Heart right ventricle (tissue), 16 donors: ENCODE measurements around the gene KIAA0513. TPM values are rescaled to one million over a fixed set of nuclear protein-coding genes. Genes with fewer than 3 reads are reported as not detected.

ENCODE experiments used
- ATAC-seq, 8 donors: fragments of 200-7000 bp; cut with Tn5 transposase; one replicate each; pipeline ENCODE4 v1.9.1; 2020; ENCODE audit warnings: mild to moderate bottlenecking in 8 of 8, moderate library complexity in 8 of 8, moderate number of reproducible peaks in 1 of 8
- DNase-seq, 2 donors: peaks; one replicate each; pipeline ENCODE4 v3.0.0-alpha.2; 2020
- H3K27ac ChIP-seq, 10 donors: fragments of 200-600 bp; sonication (generic) in 2 of 10; one replicate each; pipeline versions ENCODE4 v1.5.0 to v1.8.0; 2020 to 2022; ENCODE audit warnings: mild to moderate bottlenecking in 3 of 10
- H3K27me3 ChIP-seq, 7 donors: fragments of 200-600 bp; one replicate each; pipeline ENCODE4 v1.8.0; 2021 to 2022; ENCODE audit warnings: mild to moderate bottlenecking in 2 of 7
- H3K36me3 ChIP-seq, 9 donors: fragments of 200-600 bp; sonication (generic) in 1 of 9; one replicate each; pipeline versions ENCODE4 v1.5.0 to v1.8.0; 2020 to 2022; ENCODE audit warnings: mild to moderate bottlenecking in 2 of 9
- H3K4me1 ChIP-seq, 9 donors: fragments of 200-600 bp; sonication (generic) in 1 of 9; one replicate each; pipeline versions ENCODE4 v1.5.0 to v1.8.0; 2020 to 2022; ENCODE audit warnings: mild to moderate bottlenecking in 4 of 9
- H3K4me3 ChIP-seq, 10 donors: fragments of 200-600 bp; sonication (generic) in 2 of 10; one replicate each; pipeline versions ENCODE4 v1.5.0 to v1.8.0; 2020 to 2022; ENCODE audit warnings: mild to moderate bottlenecking in 7 of 10, moderate library complexity in 2 of 10
- H3K9me3 ChIP-seq, 11 donors: fragments of 200-600 bp in 10 of 11; sonication (generic) in 2 of 11; one replicate each; pipeline versions ENCODE4 v1.5.0 to v1.8.0; 2013 to 2022; ENCODE audit warnings: mild to moderate bottlenecking in 2 of 11, control low read depth in 1 of 11, moderate library complexity in 1 of 11
- CTCF ChIP-seq, 9 donors: fragments of 200-600 bp; sonication (generic) in 2 of 9; IDR thresholded peaks; one replicate each; pipeline versions ENCODE4 v1.5.0 to v1.8.0; 2021 to 2022; ENCODE audit warnings: antibody characterized with exemption in 9 of 9, mild to moderate bottlenecking in 5 of 9, moderate library complexity in 1 of 9
- WGBS, 2 donors: extraction: QIAGEN DNeasy Blood & Tissue Kit; methylation state at CpG; one replicate each; pipeline ENCODE4 v1.1.7; 2013; ENCODE audit warnings: inconsistent platforms in 1 of 2; 5-methylcytosine and 5-hydroxymethylcytosine counted together
- intact Hi-C, 10 donors: fragments of 100-400 bp; cut with DNase I; formaldehyde crosslinking; loops; one replicate each; pipeline versions ENCODE4 v1.11.1 to v1.14.2; 2022
- polyA plus RNA-seq, 2 donors: library from polyadenylated mRNA; stranded (reverse); fragments of 200-250 nt; gene quantifications; one replicate each; pipeline ENCODE4 v1.2.3, GENCODE V29; 2013
- total RNA-seq, 10 donors: library from RNA; stranded (reverse); fragmentation: NEBNext Ultra II Directional in 3 of 10; extraction: Animal tissue kit (Norgen Biotek cat#: 25700) in 3 of 10; gene quantifications; one replicate each; pipeline versions ENCODE4 v1.2.1 to v1.2.4, GENCODE V29; 2021 to 2023
- donor health status: Arrhythmogenic right ventricular cardiomyopathy.
- donor health status: ischemic (EF 13 %, LVEDD 7.1; RV severe dilation, severe dysfunction).
- donor health status: healthy with polysubstance abuse.
- donor health status: DM: no; HTN: yes; CAD: no.
- donor health status: DM: no; HTN: no; CAD: no.
- donor health status: ischemic (EF 25% LVEDD 6.9; RV normal size, moderate dysfunction).
- donor health status: ischemic (EF 25% LVEDD 5.7; RV mildly dilated, moderate dysfunction).
- donor health status: healthy.
- donor health status: DM: yes; HTN: yes; CAD: no.
- donor health status: Ischemic cardiomyopathy.
- donor health status: ischemic (EF 35%, LVEDD 5.7; RV mildly dilated, moderate dysfunction).
- donor health status: nonischemic (EF 11% LVEDD 7.7; RV severe dilation, severe dysfunction).
- donor health status: DM: yes; HTN: yes; CAD: no.
- donor health status: PGD.
- donor health status: ischemic (EF 29% LVEDD 5.4; RV normal size, mild dysfunction).
- donor health status: nonischemic (EF 23%, LVEDD 6.1; RV moderate dilation, normal function).

KIAA0513 gene
- total and polyA plus RNA-seq, 12 donors: 2.4 to 10.9 (median 8.3) TPM

GRCh38 chr16:85064186-85064585 lies 36.6 kb downstream of the KIAA0513 start:
- intact Hi-C loops: no loop called here
- Histone ChIP-seq H3K9me3 (no peaks in the 10 kb centered on the region), H3K4me1 (peaks cover 0 to 27% (median 0%) of the 10 kb centered on the region in 9 donors), H3K36me3 (peaks cover 0 to 29% (median 10%) of the 10 kb centered on the region in 9 donors), H3K27ac (peak overlapping the region in 1 of 10 donors; percentile 71), H3K27me3 (no peaks in the 10 kb centered on the region), H3K4me3 (no peak overlapping the region)
- ATAC-seq (no peak), DNase-seq (no peak)
- no peak for TF ChIP-seq CTCF (IDR thresholded peaks at IDR 0.05)
- 93 to 95% methylated on average over 6 of the region's 6 CpGs for WGBS, 2 donors

GRCh38 chr16:85065099-85065498 lies 37.5 kb downstream of the KIAA0513 start:
- TF ChIP-seq CTCF (IDR thresholded peaks at IDR 0.05): no peak
- Histone ChIP-seq H3K4me1 (peaks cover 0 to 27% (median 0%) of the 10 kb centered on the region in 9 donors), H3K4me3 (no peak overlapping the region), H3K27ac (no peak overlapping the region), H3K36me3 (peaks cover 0 to 36% (median 10%) of the 10 kb centered on the region in 9 donors), H3K27me3 (no peaks in the 10 kb centered on the region), H3K9me3 (no peaks in the 10 kb centered on the region)
- DNase-seq (no peak), ATAC-seq (no peak)
- intact Hi-C loops: no loop called here
- 93 to 96% methylated on average over 13 of the region's 13 CpGs for WGBS, 2 donors

DNA sequence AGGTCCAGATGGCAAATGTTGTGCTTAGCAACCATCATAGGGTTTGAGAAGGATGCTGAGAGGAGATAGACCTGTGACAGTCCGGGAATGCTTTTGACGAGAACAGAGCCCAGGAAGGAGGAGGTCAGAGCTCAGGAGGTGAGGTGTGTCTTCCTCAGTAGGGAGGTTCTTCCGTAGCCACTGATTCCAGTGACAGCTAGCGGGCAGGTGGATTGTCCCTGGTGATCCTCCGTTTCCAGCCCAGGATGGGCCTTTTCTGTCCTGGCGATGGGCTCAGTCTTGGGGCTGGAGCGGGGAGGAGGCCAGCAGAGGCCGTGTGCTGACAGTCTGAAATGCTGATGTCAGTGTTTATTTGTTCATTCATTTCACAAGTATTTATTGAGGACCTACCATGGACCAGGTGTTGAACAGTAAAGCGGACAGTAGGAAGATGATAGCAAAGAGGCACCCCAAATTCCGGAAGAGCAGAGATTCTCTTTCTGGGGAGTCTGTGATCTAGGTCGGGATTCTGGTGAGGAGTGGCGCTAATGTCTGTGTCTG lies 38.8 kb downstream of the KIAA0513 start:
- Histone ChIP-seq H3K27ac (no peak overlapping the region), H3K4me1 (peaks cover 0 to 21% (median 0%) of the 10 kb centered on the region in 9 donors), H3K9me3 (no peaks in the 10 kb centered on the region), H3K27me3 (no peaks in the 10 kb centered on the region), H3K4me3 (no peak overlapping the region), H3K36me3 (peaks cover 0 to 48% (median 10%) of the 10 kb centered on the region in 9 donors)
- WGBS, 2 donors: 90 to 96% methylated on average over 12 of the region's 12 CpGs
- no peak for ATAC-seq
- TF ChIP-seq CTCF (IDR thresholded peaks at IDR 0.05): no peak
- no peak for DNase-seq
- intact Hi-C loops: no loop called here

- no peaks in the 10 kb centered on the region for H3K27me3 ChIP-seq
- peaks cover 0 to 18% (median 0%) of the 10 kb centered on the region in 9 donors for H3K4me1 ChIP-seq
- no peak overlapping the region for H3K4me3 ChIP-seq
- ATAC-seq: no peak
- DNase-seq: no peak
- H3K36me3 ChIP-seq: peaks cover 0 to 48% (median 10%) of the 10 kb centered on the region in 9 donors
- H3K9me3 ChIP-seq: no peaks in the 10 kb centered on the region
- no peak for TF ChIP-seq CTCF (IDR thresholded peaks at IDR 0.05)
- intact Hi-C loops: no loop called here
- no peak overlapping the region for H3K27ac ChIP-seq
- 96% methylated on average over 18 of the region's 18 CpGs for WGBS, 2 donors
These were observed 39.4 kb downstream of the KIAA0513 start for GRCh38 chr16:85067024-85067423.
